ENCODE measurements around the gene NOX4. TPM values are rescaled to one million over a fixed set of nuclear protein-coding genes. Genes with fewer than 3 reads are reported as not detected.

NOX4 gene
- total and polyA plus RNA-seq, 7 donors: 0.46 to 4.2 (median 1.8) TPM

DNA sequence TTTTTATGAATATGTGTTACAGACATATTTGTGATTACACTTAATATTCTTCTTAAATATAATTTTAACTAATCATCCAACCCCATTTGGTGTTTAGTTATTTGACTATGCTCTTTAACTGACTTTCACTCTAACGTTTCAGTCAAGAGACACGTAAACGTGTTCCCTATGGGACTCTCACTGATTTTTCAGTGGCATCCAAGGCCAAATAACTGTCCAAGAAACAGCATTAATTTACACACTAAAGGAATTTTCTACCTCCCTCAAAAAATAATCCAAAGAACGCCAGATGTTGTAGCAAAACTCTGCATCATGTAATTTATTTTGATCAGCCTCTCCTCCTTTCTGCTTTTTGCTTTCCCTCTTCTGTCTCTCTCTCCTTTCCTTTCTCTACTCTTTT, 44.0 kb upstream of the NOX4 start:
- Histone ChIP-seq H3K4me1 (no peaks in the 10 kb centered on the region), H3K4me3 (no peak overlapping the region), H3K27me3 (ENCODE audit: insufficient read depth in 3 of 3, low read length in 2 of 3) (no peaks in the 10 kb centered on the region), H3K27ac (no peak overlapping the region), H3K36me3 (ENCODE audit: insufficient read depth in 1 of 2, low read depth in 1 of 2) (no peaks in the 10 kb centered on the region), H3K9me3 (no peaks in the 10 kb centered on the region)
- no peak for TF ChIP-seq CTCF (IDR thresholded peaks at IDR 0.05)
- ATAC-seq: no peak
- 27 to 41% (median 38%) methylated on average over 4 of the region's 4 CpGs for WGBS, 3 donors
- DNase-seq: no peak
- intact Hi-C loops (cut with DNase I): no loop called here

DNA sequence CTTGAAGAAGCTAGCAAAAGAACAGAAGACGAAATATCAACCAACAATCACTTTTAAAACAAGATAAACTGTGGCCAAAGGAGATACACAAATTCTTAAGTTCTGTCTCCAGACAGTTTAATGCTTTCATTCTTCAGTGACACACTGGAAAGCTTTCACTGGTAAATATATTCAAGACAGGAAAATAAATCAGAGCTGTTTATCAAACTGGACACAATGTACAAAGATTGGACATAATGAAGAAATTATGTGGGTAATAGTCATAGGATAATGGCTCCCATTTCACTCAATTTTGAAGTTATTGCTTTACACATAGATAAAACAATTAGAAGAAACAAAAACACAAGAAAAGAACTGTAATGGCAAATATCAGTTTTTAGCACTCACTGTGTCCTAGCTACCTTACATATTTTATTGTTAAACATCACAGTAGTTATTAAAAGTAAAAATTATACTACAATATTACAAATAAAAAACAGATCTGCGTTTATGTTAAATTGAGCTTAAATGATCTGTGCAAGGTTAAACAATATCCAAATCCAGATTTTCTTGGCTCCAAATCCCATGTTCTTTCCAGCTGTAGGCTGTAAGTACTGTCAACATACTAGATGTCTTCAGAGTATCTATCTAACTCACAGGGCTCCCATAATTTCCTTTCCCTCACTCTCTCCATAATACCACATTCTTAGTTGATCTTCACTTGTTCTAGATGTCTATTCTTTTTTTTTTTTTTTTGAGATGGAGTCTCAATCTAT, 38.6 kb upstream of the NOX4 start:
- DNase-seq (no peak), ATAC-seq (no peak)
- H3K27me3 ChIP-seq (ENCODE audit: insufficient read depth in 3 of 3, low read length in 2 of 3): no peaks in the 10 kb centered on the region
- intact Hi-C loops (cut with DNase I): no loop called here
- H3K36me3 ChIP-seq (ENCODE audit: insufficient read depth in 1 of 2, low read depth in 1 of 2): no peaks in the 10 kb centered on the region
- H3K27ac ChIP-seq: no peak overlapping the region
- no peaks in the 10 kb centered on the region for H3K4me1 ChIP-seq
- no peak overlapping the region for H3K4me3 ChIP-seq
- no peaks in the 10 kb centered on the region for H3K9me3 ChIP-seq
- TF ChIP-seq CTCF (IDR thresholded peaks at IDR 0.05): no peak
- WGBS, 3 donors: 70 to 76% (median 72%) methylated on average over 2 of the region's 2 CpGs

DNA sequence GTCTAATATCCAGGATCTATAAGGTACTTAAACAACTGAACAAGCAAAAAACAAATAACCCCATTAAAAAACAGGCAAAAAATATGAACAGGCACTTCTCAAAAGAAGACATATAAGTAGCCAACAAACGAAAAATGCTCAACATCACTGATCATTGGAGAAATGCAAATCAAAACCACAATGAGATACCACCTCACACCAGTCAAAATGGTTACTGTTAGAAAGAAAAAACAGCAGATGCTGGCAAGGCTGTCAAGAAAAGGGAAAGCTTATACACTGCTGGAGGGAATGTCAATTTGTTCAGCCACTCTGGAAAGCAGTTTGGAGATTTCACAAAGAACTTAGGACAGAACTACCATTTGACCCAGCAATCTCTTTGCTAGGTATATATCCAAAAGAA, 30.6 kb upstream of the NOX4 start:
- Histone ChIP-seq H3K9me3 (no peaks in the 10 kb centered on the region), H3K27me3 (ENCODE audit: insufficient read depth in 3 of 3, low read length in 2 of 3) (no peaks in the 10 kb centered on the region), H3K4me1 (no peaks in the 10 kb centered on the region), H3K4me3 (no peak overlapping the region), H3K36me3 (ENCODE audit: insufficient read depth in 1 of 2, low read depth in 1 of 2) (no peaks in the 10 kb centered on the region), H3K27ac (no peak overlapping the region)
- intact Hi-C loops (cut with DNase I): no loop called here
- TF ChIP-seq CTCF (IDR thresholded peaks at IDR 0.05): no peak
- DNase-seq (no peak), ATAC-seq (no peak)
- 74 to 82% (median 79%) methylated on average over 1 of the region's 1 CpG for WGBS, 3 donors

DNA sequence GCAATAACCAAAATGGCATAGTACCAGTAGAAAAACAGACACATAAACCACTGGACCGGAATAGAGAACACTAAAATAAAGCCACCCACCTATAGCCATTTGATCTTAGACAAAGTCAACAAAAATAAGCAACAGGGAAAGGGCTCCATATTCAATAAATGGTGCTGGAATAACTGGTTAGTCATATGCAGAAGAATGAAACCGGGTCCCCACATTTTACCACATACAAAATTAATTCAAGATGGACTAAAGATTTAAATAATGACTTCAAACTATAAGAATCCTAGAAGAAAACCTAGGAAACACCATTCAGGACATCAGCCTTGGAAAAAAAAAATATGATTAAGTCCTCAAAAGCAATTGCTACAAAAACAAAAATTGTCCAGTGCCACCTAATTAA, 30.1 kb upstream of the NOX4 start:
- H3K9me3 ChIP-seq: no peaks in the 10 kb centered on the region
- no peak overlapping the region for H3K4me3 ChIP-seq
- DNase-seq: no peak
- TF ChIP-seq CTCF (IDR thresholded peaks at IDR 0.05): no peak
- H3K4me1 ChIP-seq: no peaks in the 10 kb centered on the region
- ATAC-seq: no peak
- H3K36me3 ChIP-seq (ENCODE audit: insufficient read depth in 1 of 2, low read depth in 1 of 2): no peaks in the 10 kb centered on the region
- H3K27ac ChIP-seq: no peak overlapping the region
- 85 to 91% (median 90%) methylated on average over 2 of the region's 2 CpGs for WGBS, 3 donors
- intact Hi-C loops (cut with DNase I): no loop called here
- H3K27me3 ChIP-seq (ENCODE audit: insufficient read depth in 3 of 3, low read length in 2 of 3): no peaks in the 10 kb centered on the region

- Histone ChIP-seq H3K36me3 (ENCODE audit: insufficient read depth in 1 of 2, low read depth in 1 of 2) (no peaks in the 10 kb centered on the region), H3K27me3 (ENCODE audit: insufficient read depth in 3 of 3, low read length in 2 of 3) (no peaks in the 10 kb centered on the region), H3K4me3 (no peak overlapping the region), H3K9me3 (no peaks in the 10 kb centered on the region), H3K27ac (no peak overlapping the region), H3K4me1 (no peaks in the 10 kb centered on the region)
- no peak for DNase-seq
- no peak for ATAC-seq
- no peak for TF ChIP-seq CTCF (IDR thresholded peaks at IDR 0.05)
- intact Hi-C loops (cut with DNase I): no loop called here
- 13 to 30% (median 23%) methylated on average over 2 of the region's 2 CpGs for WGBS, 3 donors
Measured at GRCh38 chr11:89516496-89516895, 25.3 kb upstream of the NOX4 start.
